ENCODE results near the gene GALM.

DNA sequence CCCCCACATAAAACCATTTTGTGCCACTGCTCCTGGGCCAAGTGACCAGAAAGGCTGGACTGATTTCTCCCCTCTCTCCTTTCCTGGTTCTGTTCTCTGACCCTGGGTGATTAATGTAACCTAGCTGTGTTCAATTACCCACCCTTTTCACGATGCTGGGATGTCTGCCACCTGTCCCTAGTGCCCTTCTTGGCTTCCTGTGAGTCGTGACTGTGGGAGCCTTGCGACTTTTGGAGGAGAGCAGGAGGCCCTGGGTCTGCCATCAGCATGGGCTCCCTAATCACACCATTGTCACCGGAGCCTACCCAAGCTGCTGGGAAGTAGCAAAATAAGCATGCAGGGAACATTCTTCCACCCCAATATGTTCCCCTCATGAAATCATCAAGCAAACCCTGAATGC lies 47.0 kb downstream of the GALM start:
- TF ChIP-seq, protein P1, sequence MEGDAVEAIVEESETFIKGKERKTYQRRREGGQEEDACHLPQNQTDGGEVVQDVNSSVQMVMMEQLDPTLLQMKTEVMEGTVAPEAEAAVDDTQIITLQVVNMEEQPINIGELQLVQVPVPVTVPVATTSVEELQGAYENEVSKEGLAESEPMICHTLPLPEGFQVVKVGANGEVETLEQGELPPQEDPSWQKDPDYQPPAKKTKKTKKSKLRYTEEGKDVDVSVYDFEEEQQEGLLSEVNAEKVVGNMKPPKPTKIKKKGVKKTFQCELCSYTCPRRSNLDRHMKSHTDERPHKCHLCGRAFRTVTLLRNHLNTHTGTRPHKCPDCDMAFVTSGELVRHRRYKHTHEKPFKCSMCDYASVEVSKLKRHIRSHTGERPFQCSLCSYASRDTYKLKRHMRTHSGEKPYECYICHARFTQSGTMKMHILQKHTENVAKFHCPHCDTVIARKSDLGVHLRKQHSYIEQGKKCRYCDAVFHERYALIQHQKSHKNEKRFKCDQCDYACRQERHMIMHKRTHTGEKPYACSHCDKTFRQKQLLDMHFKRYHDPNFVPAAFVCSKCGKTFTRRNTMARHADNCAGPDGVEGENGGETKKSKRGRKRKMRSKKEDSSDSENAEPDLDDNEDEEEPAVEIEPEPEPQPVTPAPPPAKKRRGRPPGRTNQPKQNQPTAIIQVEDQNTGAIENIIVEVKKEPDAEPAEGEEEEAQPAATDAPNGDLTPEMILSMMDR (optimal IDR thresholded peaks at IDR 0.05 in 1 of 3, IDR thresholded peaks at IDR 0.05 in 1 of 3, conservative IDR thresholded peaks at IDR 0.05 in 1 of 3; ENCODE audit: extremely low read depth in 1 of 3, insufficient read depth in 2 of 3, low read length in 3 of 3), result no peak
- no peak for TF ChIP-seq EZH2 (IDR thresholded peaks at IDR 0.05; ENCODE audit: low read length)
